Stromal cell of bone marrow (primary cell): Measurements from ENCODE around the gene LGI4.
"Not testable (repeated sequence)": the region's sequence is repeated elsewhere in the genome, so short reads cannot be mapped to it uniquely, and the experiment has no call there.

ENCODE experiments used
- DNase-seq: peaks from one replicate; pipeline ENCODE4 v3.0.0-alpha.2; 2012; ENCODE audit warnings: low read depth

Gene LGI4

DNA sequence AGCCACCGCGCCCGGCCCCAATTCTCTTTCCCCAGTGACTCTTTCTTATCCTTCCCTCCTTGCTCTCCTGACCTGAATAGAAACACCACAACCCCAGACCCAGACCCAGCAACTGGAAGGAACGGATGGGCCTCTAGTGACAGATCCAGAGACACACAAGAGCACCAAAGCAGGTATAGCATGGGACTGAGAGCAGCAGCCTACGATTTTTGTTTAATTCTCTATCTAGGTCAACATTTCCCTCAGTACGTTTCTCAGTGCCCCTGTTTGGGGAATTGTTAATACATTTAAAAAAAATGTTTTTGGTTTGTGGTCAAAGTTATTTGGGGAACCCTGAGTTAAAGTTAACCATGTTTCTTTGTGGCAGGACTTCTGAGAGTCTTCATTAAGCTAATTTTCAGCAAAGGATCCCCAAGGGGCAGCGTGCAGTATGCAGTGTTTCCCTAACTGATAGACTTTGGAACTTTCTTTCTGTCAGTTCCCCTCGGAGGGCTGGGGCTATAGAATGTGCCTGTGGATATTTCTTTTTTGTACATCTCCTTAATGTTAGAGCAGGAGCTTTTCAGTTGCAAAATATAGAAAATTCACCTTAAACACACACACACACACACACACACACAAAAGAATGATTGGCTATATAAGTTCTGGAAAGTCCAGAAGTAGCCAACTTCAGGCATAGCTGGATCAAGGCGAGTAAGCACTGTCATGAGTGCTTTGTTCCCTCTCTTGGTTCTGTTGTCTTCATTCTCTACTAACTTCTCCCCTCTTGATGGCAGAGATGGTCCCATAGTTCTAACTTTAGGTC, 26.0 kb upstream of the LGI4 start:
- DNase-seq, result no peak

GRCh38 chr19:35159606-35160005, 24.7 kb upstream of the LGI4 start:
- no peak for DNase-seq

GRCh38 chr19:35157431-35157830, 22.6 kb upstream of the LGI4 start:
- no peak for DNase-seq

GRCh38 chr19:35156673-35157014, 21.8 kb upstream of the LGI4 start:
- no peak for DNase-seq

- DNase-seq, result no peak
These were observed 21.3 kb upstream of the LGI4 start for GRCh38 chr19:35155981-35156672.

DNA sequence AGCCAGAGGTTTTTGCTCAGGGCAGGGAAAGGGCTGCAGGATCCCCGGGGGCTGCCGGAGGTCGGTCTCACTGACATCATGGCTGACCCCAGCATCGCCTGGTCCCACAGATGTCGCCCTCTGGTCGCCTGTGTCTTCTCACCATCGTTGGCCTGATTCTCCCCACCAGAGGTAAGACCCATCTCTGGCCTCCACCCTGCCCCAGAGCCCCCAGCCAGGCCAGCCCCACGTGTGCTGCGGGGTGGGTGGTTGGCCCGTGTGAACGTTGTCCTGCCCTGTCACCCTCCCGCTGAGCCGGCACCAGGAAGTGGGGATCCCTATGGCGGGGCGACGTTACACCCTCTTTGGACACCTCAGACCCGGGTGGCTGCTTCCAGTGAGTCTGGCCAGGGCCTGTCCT, 20.6 kb upstream of the LGI4 start:
- no peak for DNase-seq

DNA sequence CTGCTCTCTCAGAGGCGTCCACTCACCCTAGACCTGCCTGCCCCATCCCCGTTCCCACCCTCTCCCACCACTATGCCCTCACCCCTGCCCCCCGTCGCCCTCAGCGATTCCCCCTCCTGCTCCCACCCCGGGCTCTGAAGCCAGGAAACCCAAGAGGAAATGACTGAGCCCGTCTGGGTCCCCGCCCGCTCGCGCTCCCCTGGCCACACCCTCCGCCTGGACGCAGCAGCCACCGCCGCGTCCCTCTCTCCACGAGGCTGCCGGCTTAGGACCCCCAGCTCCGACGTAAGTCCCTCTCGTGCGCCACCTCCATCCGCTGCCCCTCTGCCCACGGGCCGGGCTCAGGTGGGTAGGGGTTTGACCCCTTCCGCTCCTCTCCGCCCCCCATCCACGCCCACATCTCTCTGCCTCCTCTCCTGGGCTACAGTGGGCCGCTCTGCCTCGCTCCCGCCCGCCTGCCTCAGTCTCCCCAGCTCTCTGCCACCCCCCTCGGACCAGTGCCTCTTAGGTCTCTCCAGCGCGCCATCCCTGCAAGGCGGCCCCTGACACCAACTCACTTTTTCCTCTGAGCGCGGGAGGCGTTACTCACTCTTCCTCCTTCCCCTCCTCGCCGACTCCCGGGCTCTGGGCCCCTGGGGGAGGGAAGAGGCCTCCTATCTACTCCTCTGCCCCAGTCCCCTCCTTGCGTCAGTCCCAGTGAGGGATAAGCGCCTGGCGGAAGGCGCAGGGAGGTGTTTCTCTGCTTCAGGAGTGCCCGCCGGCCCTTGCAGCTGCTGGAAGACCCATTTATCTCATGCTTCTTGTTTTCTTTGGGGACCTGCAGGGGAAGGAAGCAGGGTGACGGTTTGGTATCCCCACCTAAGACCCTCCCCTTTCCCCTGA, 19.9 kb upstream of the LGI4 start, which contains the start of gene FXYD5:
Gene FXYD5, plus strand, starts transcription at position 211 of the 882 bp plus-strand sequence. CDS start 816 bp downstream, outside the sequence.
- peak; percentile 73 for DNase-seq

- DNase-seq, result no peak
These were observed 19.1 kb upstream of the LGI4 start for GRCh38 chr19:35153701-35154524.

DNA sequence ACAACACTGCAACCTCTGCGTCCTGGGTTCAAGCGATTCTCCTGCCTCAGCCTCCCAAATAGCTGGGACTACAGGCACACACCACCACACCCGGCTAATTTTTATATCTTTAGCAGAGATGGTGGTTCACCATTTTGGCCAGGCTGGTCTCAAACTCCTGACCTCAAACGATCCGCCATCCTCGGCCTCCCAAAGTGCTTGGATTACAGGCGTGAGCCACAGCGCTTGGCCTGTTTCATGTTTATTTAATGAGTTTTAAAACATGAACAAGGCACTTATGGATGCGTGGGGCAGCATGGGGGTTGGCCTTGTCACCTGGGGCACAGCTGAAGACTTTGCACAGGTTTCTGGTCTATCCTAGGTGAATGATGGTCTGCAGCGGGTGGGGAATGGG, 18.3 kb upstream of the LGI4 start:
- DNase-seq, result not testable (repeated sequence)

- DNase-seq, result no peak
These were observed 16.6 kb upstream of the LGI4 start for GRCh38 chr19:35151273-35152065.

GRCh38 chr19:35150445-35150844, 15.6 kb upstream of the LGI4 start:
- DNase-seq, result no peak

DNA sequence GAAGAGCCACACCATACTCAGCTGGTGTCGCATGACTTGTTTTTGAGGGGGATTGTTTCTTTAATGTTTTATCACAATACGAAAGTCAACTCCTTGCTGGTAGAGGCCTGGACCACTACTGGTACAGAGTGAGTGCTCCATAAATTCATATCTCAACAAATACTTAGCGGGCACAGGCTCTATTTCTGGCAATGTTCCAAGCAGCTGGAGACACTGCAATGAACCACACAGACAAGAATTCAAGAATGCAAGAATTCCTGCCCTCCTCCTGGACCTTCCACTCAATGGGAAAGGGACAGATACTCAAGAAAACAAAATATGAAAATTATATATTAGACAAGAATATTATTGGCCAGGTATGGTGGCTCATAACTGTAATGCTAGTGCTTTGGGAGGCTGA, 14.6 kb upstream of the LGI4 start:
- DNase-seq, result no peak

DNA sequence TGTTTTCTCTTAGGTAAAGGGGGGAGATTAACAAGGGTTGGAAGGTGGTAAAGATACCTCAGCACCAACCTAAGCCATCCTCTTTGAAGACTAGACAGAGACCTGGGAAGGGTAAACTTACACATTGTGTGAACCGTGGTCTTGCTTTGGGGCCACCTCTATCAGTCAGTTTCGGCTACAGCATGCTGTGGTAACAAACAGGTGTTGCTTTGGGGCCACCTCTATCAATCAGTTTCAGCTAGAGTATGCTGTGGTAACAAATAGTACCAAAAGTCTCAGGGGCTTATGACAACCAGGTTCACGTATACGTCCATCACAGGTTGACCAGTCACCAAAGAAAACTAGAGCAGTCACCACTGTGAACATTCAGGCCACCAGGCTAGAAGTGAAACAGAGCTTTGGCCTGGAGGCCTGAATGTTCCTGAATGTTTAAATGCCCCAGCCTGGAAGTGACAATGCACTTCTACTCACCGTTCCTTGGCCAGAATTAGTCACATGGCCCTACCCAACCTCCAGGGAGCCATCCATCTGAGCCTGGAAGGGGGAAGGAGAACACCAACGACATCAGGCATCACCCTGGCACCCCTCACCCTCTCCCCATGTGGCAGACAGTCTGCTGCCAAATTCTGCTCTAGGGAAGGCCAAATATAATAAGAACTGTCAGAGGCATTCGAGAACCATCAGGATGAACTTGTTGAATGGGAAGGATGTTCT, 12.0 kb upstream of the LGI4 start:
- DNase-seq, result no peak

GRCh38 chr19:35144600-35145436, 10.0 kb upstream of the LGI4 start:
- no peak for DNase-seq

GRCh38 chr19:35144259-35144599, 9.4 kb upstream of the LGI4 start:
- no peak for DNase-seq

GRCh38 chr19:35143818-35144217, 9.0 kb upstream of the LGI4 start:
- DNase-seq, result no peak

DNA sequence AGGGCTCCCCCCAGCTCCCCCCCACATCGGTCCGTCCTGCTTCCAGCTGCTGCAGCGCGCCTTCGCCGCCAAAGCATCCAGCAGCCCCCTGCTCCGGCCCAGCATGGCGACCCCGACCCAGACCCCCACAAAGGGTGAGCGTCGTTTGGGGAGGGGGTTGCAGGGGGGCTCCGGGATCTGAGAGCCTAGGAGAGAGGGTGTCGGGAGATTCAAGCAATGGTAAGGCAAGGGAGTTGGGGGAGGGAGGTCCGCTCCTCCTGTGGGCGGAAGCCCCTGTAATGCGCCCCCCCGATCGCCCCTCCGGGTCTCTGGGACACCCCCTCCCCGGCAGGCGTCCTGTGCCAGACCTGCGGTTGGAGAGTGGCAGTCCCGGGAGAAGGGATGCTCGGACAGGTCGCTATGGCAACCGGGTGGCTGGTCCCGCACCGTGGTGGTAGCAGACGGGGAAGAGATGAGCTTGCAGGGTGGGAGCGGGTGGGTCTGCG, 8.4 kb upstream of the LGI4 start, which contains the start of gene FXYD7:
Gene FXYD7, plus strand, starts transcription at position 25 of the 485 bp plus-strand sequence. Its CDS starts 79 bp downstream, at position 104.
- no peak for DNase-seq

- no peak for DNase-seq
These were observed 7.9 kb upstream of the LGI4 start for GRCh38 chr19:35142606-35143230.
